Measurements from ENCODE around the gene MYOG.

The MYOG gene

GRCh38 chr1:203080456-203080855 is 5.4 kb downstream of the MYOG start:
- TF ChIP-seq ZFX (IDR thresholded peaks at IDR 0.05; ENCODE audit: borderline replicate concordance) (no peak), CTCF (IDR thresholded peaks at IDR 0.05) (no peak)
- H3K27ac ChIP-seq: no peak overlapping the region

GRCh38 chr1:203078478-203078877 is 7.3 kb downstream of the MYOG start:
- TF ChIP-seq CTCF (IDR thresholded peaks at IDR 0.05) (no peak), ZFX (IDR thresholded peaks at IDR 0.05; ENCODE audit: borderline replicate concordance) (no peak)
- H3K27ac ChIP-seq: no peak overlapping the region

- H3K27ac ChIP-seq: no peak overlapping the region
- TF ChIP-seq ZFX (IDR thresholded peaks at IDR 0.05; ENCODE audit: borderline replicate concordance): no peak
- TF ChIP-seq CTCF (IDR thresholded peaks at IDR 0.05): no peak
Observed at GRCh38 chr1:203077956-203078355, 7.9 kb downstream of the MYOG start.

GRCh38 chr1:203077367-203077766 is 8.4 kb downstream of the MYOG start:
- no peak overlapping the region for H3K27ac ChIP-seq
- TF ChIP-seq CTCF (IDR thresholded peaks at IDR 0.05) (no peak), ZFX (IDR thresholded peaks at IDR 0.05; ENCODE audit: borderline replicate concordance) (no peak)

- no peak for TF ChIP-seq ZFX (IDR thresholded peaks at IDR 0.05; ENCODE audit: borderline replicate concordance)
- no peak for TF ChIP-seq CTCF (IDR thresholded peaks at IDR 0.05)
- H3K27ac ChIP-seq: no peak overlapping the region
Observed at GRCh38 chr1:203076031-203076511, 9.7 kb downstream of the MYOG start.

GRCh38 chr1:203075236-203076030 is 10.4 kb downstream of the MYOG start:
- TF ChIP-seq ZFX (IDR thresholded peaks at IDR 0.05; ENCODE audit: borderline replicate concordance): no peak
- TF ChIP-seq CTCF (IDR thresholded peaks at IDR 0.05): no peak
- no peak overlapping the region for H3K27ac ChIP-seq

- TF ChIP-seq CTCF (IDR thresholded peaks at IDR 0.05) (no peak), ZFX (IDR thresholded peaks at IDR 0.05; ENCODE audit: borderline replicate concordance) (no peak)
- H3K27ac ChIP-seq: no peak overlapping the region
Observed at GRCh38 chr1:203074610-203075009, 11.2 kb downstream of the MYOG start.

Measured in 22Rv1 (cell line).